Hematopoietic multipotent progenitor cell (in vitro differentiated cells): ENCODE data around the gene MMP25. TPM values are rescaled to one million over a fixed set of nuclear protein-coding genes. Genes with fewer than 3 reads are reported as not detected.
A peak's percentile ranks its signal among the peaks of the same experiment; 100 is the strongest.
"Not testable (repeated sequence)": the region's sequence is repeated elsewhere in the genome, so short reads cannot be mapped to it uniquely, and the experiment has no call there.

Source experiments
- DNase-seq, 3 donors: peaks; one replicate each; pipeline ENCODE4 v3.0.0-alpha.2; 2011 to 2015; ENCODE audit warnings: low read depth in 2 of 3, low spot score in 2 of 3
- total RNA-seq: library from RNA; depleted of rRNA; stranded (reverse); fragments of >200 nt; gene quantifications from one replicate; pipeline ENCODE4 v1.2.3, GENCODE V29; 2012

The MMP25 gene
- total RNA-seq, 1 donor = 0.27 TPM

DNA sequence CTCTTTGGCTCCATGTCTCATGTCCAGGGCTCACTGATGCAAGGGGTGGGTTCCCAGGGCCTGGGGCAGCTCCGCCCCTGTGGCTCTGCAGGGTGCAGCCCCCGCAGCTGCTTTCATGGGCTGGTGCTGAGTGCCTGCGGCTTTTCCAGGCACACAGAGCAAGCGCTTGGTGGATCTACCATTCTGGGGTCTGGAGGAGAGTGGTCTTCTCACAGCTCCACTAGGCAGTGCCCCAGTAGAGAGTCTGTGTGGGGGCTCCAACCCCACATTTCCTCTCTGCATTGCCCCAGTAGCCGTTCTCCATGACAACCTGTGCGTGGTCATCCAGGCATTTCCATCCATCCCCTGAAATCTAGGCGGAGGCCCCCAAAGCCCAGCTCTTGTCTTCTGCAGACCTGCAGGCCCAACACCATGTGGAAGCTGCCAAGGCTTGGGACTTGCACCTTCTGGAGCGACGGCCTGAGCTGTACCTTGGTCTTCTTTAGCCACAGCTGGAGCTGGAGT lies 24.3 kb downstream of the MMP25 start:
- no peak for DNase-seq

DNA sequence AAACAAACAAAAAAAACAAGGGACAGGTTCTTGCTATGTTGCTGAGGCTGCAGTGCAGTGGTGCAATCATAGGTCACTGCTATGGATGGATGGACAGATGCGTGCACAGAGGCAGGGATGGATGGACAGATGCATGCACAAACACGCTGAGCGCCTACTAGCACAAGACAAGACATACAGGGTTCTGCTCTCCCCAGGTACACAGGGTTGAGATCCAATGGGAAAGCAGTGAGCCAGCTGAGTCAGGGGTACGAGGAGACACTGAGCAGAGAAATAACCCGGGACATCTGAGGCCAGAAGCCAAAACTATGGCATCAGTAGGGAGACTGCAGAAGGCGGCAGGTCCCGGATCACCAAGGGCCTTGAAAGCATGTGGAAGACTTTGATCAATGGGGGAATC lies 25.3 kb downstream of the MMP25 start:
- no peak for DNase-seq

DNA sequence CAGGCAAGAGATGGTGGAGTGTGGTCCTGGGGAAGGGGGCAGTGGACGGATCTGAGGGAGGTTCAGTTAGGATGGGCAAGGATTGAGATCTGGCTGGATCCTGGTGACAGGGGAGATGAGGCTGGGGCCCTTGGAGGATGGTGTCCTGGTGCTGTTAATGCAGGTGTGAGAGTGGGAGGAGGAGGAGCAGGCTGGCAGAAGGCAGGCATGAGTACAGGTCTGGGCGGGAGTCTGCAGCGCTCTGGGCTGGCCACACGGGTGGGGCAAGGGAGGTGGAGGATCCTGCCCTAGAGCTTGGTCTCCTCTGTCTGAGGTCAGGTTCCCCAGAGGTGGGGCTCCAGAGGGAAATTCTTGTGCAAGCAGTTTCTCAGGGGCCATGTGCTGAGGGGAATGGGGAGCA lies 25.8 kb downstream of the MMP25 start:
- DNase-seq = not testable (repeated sequence)

DNA sequence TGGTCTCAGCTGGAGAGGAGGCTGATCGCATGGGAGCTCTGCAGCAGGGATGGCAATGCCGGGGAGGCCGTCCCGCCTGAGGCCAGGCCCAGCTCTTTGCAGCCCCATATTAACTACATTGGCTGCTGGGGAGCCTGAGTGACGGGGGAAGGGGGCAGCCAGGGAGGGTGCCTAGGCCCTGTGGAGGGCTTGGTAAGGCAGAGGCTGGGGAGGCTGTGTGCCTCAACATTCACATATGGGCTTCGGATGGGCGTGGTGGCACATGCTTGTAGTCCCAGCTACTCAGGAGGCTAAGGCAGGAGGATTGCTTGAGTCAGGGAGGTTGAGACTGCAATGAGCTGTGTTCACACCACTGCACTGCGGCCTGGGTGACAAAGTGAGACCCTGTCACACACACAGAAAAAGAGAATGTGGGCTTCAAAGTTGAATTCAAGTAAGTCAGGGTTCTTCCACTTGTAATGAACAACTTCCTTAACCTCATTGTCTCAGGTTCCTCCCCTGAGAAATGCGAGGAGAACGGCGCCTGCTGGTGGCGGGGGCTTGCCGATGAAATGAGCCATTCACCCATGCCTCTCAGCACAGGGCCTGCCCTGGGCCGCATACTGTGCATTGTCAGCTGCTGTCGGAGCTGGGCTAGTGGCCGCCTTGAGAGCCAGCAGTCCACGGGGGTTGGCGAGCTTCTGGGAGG lies 26.4 kb downstream of the MMP25 start:
- peak in 1 of 3 donors; percentile 30 for DNase-seq

DNA sequence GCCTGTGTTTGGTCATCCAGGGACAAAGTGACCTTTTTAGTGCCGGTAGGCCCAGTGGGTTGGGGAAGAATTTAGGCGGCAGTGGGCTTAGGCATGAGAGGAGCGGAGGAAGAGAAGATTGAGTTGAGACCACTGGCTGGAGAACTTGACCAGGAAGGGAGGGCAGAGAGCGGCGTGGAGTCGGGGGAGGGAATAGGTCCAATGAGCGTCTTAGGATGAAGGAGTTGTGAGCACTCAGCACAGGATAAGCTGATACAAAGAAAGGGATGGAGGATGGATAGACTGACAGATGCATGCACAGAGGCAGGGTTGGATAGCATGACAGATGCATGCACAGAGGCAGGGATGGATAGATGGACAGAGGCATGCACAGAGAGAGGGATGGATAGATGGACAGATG lies 27.1 kb downstream of the MMP25 start:
- no peak for DNase-seq

DNA sequence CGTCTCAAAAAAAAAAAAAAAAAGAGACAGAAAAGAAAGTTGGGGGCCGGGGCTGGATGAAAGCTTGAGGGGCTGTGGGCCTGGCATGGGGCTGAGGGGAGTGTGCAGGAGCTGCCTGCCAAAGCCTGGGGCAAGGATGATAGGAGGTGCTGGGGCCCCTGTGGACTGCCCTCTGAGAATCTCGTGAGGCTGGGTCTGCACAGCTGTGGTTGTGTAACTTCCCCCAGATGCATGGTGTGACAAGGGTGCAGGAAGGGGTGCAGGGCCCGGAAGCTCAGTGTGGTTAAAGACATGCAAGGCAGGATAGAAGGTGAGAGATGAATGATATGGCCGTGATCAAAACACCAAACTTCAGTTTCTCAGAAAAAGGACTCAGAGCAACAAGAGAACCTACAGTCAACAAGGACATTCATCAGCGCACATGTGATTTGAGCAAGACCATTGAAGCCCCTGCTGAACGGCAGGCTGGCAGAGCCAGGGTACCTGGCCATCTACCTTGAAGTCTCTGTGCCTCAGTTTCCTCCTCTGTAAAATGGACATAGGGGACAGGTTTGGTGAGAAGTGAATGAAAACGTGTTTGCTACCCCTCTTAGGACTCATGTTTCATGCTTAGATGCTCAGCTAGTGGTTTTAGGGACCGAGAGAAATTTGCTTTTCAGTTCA lies 28.6 kb downstream of the MMP25 start:
- peak; percentile 60 to 94 (median 86) for DNase-seq

DNA sequence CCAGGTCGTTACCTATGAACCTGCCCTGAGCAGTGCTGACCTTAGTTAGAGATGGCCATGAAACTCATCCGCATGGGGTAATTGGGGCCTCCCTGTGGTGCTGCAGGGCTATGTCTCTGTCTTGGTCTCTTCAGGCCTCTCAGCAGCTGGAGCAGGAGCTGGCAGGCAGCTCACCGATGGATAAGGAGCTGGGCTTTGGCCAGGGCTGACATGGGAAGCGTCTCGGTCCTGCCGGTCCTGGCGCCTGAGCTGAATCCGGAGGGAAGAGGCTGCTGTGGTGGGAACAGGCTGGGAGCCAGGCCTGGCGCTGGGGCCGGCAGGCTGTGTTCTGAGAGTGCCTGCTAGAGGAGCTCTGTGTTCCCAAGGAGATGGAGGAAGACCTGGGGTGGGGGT lies 29.2 kb downstream of the MMP25 start:
- DNase-seq = no peak

DNA sequence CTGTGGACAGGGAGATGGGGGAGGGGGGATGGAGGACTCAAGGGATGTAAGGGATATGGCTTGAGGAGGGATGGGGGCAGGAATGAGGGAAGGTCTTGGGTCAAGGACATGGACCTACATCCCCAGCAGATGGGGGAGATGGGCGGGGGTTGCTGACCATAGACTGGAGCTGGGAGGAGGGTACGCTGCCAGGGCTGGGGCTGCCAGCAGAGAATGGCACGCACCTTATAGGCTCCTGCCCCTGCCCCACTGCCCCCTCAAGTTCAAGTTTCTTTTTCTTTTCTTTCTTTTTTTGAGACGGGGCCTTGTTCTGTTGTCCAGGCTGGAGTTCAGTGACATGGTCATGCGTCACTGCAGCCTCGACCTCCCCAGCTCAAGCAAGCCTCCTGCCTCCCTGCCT lies 29.6 kb downstream of the MMP25 start:
- DNase-seq = not testable (repeated sequence)

DNA sequence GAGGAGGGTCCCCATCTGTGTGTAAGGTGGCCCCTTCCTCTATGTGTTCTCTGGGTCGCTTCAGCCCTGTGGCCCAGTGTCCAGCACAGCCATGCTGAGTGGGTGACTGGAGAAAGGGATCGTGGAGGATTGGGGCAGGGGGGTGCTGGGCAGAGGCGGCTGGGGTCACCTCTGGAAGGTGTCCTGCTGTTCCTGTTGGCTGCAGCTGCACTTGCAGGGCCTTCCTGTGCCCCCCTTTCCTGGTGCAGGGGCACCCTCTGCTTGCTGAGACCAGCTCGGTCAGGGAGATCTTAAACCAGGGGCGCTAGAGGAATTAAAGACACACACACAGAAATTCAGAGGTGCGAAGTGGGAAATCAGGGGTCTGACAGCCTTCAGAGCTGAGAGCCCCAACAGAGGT lies 30.2 kb downstream of the MMP25 start:
- no peak for DNase-seq

DNA sequence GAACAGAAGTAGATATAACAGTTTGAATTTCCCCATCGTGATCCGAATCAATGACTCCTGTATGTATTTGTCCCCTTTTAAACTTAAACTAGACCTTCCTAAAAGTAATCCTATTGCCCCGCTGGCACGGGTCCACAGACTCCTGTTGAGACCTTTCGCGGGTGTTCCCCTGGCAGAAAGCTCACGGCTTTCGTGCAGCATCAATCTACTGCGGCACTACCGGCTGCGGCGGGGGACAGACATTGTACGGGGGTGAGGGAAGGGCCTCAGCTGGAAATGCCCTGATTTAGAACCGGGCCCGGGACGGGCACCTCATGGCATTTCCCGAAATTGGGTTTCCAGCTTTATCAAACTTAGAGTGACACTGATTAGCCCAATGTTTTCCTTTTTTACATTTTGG lies 33.7 kb downstream of the MMP25 start:
- no peak for DNase-seq

DNA sequence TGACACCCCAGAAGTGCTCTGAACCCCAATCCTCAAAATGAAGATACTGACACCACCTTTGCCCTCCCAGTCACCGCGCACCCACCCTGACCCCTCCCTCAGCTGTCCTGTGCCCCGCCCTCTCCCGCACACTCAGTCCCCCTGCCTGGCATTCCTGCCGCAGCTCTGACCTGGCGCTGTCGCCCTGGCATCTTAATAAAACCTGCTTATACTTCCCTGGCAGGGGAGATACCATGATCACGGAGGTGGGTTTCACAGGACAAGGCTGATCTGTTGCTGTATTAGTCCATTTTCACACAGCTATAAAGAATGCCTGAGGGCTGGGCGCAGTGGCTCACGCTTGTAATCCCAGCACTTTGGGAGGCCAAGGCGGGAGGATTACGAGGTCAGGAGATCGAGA lies 35.6 kb downstream of the MMP25 start:
- DNase-seq = not testable (repeated sequence)

DNA sequence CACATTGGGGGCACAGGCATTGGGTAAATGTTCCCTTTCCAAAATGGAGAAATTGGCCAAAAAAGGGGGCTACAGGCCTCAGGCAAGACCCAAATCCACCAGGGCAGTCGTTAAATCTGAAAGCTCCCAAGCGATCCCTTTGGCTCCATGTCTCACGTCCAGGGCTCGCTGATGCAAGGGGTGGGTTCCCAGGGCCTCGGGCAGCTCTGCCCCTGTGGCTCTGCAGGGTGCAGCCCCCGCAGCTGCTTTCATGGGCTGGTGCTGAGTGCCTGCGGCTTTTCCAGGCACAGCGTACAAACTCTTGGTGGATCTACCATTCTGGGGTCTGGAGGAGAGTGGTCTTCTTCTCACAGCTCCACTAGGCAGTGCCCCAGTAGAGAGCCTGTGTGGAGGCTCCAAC lies 37.0 kb downstream of the MMP25 start:
- DNase-seq = not testable (repeated sequence)

DNA sequence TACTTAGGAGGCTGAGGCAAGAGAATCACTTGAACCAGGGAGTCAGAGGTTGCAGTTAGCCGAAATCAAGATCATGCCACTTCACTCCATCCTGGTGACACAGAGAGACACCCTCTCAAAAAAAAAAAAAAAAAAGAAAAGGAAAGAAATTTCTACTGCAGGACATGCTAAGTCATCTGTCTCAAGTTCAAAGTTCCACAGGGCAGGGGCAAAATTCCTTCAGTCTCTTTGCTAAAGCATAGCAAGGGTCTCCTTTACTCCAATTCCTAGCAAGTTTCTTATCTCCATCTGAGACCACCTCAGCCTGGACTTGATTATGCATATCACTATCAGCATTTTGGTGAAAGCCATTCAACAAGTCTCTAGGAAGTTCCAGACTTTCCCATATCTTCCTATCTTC lies 38.1 kb downstream of the MMP25 start:
- no peak for DNase-seq

DNA sequence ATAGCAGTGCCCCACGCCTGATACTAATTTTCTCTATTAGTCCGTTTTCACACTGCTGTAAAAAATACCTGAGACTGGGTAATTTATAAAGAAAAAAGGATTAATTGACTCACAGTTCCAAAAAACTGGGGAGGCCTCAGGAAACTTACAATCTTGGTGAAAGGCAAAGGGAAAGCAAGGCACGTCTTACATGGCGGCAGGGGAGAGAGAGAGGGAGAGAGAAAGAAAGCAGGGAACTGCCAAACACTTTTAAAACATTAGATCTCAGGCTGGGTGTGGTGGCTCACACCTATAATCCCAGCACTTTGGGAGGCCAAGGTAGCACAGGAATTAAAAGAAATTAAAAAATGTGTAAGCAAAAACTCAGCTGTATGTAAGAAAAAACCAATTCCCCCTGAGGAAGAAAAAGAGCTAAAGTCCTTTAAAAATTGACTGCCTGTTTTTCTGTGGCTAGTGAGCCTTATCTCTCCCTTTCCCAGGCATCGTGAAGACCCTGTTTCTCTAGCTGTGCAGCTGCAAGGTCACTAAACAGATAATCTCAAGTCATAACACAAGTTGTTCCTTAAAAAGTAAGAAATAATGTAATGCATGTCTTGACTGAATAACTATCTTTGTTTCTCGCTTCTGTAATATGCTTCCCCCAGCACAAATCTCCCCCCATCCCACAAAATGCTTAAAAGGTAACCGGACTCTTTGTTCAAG lies 38.8 kb downstream of the MMP25 start:
- DNase-seq = no peak

DNA sequence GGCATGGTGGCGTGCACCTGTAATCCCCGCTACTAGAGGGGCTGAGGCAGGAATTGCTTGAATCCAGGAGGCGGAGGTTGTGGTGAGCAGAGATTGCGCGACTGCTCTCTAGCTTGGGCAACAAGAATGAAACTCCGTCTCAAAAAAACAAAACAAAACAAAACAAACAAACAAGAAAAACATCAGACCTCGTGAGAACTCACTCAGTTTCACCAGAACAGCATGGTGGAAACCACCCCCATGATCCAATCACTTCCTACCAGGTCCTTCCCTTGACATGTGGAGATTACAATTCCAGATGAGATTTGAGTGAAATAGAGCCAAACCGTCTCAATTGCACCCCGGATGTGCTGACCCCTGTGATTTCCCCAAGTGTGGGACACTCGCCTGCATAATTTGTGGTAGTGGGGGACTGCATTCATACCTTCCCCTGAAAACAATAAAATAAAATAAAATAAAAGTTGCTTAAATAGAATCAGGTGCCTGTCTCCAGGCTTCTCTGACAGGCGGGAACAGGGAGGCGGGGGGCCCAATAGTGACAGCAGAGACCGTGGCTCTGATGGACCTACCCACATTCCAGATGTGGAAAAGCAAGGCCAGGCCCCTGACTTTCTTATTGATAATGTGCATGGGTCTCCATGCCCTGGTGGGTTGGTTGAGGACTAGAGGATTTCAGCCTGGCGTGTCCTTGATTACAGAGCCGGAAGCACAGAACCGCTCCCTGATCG lies 39.7 kb downstream of the MMP25 start:
- DNase-seq = no peak

DNA sequence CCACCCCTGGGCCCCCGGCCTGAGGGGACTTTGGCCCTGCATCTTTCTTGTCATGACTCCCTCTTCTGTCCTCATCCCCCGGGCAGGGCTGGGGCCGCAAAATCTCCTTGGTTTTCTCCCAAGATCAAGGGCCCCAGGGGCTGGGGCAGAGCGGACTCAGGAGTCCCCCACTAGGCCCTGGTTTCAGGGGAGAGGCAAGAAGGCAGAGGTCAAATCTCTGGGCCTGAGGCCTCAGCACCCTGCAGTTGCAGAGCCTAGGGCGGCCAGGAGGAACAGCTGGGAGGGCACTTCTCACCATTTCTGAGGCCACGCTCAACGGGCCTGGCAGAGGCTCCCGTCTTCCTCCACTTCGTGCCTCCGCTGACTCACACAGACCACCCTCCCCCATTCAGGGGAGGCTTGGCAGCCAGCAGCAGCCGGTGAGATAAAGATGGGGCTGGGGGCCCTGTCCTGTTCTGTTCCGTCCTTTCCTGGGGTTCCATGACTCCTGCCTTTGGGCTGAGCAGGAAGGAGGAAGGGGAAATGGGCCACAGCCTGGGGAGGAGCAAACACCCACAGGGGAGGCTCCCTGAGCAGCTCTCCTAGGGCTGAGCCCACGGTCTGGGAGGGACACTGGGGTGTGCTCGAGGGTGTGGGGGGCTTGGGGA lies 40.4 kb downstream of the MMP25 start:
- DNase-seq = peak in 2 of 3 donors; percentile 58 to 62

DNA sequence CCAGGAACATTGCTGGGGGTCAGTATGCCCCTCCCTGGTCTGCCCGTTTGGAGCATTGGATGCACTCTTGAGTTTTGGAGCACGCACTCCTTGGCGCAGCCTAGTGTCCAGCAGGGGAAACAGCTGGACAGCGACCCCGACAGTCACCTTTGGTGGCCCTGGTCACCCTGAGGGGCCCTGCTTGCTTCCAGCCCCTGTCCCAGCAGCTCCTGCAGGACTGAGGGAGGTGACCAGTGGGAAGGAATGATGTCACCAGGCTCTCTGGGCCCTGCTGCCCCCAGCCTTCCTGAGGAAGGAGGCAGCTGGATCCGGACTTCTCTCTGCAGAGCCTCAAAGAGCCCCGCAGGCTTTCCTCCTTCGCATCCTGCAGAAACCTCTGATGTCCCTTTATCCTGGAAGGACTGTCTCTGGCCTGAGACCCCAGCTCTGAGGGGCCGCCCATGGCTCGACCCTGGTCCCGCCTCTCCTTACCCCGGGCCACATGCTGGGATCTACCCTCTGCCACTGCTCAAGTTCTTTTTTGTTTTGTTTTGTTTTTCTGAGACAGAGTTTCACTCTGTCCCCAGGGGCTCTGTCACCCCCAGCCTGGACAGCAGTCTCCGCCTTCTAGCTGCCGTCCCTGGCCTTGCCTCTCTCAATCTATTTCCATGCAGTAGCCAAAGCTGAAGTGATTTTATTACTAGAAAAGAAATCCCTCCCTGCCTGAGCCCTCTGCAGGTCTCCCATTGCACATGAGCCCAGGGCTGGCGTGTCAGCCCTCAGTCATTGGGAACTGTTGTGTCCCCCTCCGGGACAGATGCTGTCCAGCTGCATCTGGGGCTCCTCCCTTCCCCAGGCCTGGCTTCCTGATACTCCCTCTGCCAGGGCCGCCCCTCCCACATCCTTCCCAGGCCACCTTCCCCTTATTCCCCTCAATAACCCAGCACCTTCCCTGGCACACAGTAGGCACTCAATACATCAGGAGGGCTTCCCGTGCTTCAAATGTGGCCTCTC lies 41.2 kb downstream of the MMP25 start:
- DNase-seq = peak in 1 of 3 donors; percentile 9

DNA sequence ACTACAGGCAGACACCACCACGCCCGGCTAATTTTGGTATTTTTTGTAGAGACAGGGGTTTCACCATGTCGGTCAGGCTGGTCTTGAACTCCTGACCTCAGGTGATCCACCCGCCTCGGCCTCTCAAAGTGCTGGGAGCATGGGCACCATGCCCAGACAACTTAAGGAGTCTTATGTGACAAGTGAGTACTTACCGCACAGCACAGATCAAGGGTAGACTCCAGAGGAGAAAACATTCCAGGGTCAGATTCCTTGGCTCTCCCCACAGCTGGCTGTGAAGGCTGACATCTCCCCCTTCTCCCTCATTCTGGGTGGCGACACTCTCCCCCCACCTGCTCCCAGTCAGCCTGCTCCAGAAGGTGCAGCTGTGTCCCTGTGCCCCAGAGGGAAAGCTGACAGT lies 42.1 kb downstream of the MMP25 start:
- DNase-seq = no peak

DNA sequence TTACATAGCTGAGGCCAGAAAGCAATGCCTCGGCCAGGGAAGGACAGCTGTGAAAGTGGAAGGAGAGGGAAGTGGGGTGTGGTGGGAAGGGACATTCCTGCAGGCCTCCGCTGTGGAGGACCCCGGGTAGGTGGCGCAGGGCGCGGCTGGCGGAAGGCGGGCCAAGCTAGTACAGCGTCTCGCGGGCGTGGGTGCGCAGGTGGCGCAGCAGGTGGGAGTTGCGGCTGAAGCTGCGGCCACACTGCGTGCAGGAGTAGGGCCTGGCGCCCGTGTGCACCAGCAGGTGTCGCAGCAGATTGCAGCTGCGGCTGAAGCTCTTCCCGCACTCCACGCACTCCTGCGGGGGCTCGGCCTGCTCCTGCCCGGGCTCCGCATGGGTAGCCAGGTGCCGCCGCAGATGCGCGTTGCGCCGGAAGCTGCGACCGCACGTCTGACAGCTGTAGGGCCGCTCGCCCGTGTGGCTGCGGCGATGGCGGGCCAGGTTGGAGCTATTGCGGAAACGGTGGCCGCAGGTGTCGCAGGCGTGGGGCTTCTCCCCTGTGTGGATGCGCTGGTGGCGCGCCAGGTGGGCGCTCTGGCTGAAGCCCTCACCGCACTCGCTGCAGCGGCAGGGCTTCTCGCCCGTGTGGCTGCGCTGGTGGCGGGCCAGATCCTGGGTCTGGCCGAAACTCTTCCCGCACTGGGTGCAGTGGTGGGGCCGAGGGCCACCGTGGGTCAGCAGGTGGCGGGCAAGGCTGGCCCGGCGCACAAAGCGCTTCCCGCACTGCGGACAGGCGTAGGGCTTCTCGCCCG lies 42.8 kb downstream of the MMP25 start:
- DNase-seq = no peak
